ENCODE measurements around the gene NELL1. TPM values are rescaled to one million over a fixed set of nuclear protein-coding genes. Genes with fewer than 3 reads are reported as not detected.
"Not testable (repeated sequence)": the region's sequence is repeated elsewhere in the genome, so short reads cannot be mapped to it uniquely, and the experiment has no call there.

Gene NELL1
- total RNA-seq, 2 experiments from 2014 or later, result not detected

DNA sequence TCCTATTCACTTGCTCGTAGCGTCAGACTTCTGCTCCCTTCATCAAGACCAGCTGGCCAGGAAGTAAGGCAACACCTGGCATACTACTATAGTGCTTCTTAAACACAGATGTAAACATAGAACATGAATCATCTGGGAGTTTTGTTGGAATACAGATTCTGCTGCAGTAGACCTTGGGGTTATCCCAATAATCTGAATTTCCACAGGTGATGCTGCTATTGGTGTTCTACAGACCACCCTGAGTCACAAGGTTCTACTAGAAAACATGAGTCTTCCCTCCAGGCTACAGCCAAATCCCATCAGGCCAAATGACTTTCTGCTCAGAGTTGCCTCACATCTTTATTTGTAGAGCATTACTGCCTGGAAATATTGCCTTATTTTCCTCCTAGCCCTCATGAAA, 175.2 kb downstream of the NELL1 start:
- Mint-ChIP-seq H3K36me3 (ENCODE audit: low read depth) (no peaks in the 10 kb centered on the region), H3K4me3 (no peak overlapping the region), H3K27ac (no peak overlapping the region), H3K27me3 (no peaks in the 10 kb centered on the region), H3K4me1 (ENCODE audit: low read depth) (no peaks in the 10 kb centered on the region), H3K9me3 (no peaks in the 10 kb centered on the region)
- ATAC-seq (no peak), DNase-seq (no peak)
- TF ChIP-seq, protein P1, sequence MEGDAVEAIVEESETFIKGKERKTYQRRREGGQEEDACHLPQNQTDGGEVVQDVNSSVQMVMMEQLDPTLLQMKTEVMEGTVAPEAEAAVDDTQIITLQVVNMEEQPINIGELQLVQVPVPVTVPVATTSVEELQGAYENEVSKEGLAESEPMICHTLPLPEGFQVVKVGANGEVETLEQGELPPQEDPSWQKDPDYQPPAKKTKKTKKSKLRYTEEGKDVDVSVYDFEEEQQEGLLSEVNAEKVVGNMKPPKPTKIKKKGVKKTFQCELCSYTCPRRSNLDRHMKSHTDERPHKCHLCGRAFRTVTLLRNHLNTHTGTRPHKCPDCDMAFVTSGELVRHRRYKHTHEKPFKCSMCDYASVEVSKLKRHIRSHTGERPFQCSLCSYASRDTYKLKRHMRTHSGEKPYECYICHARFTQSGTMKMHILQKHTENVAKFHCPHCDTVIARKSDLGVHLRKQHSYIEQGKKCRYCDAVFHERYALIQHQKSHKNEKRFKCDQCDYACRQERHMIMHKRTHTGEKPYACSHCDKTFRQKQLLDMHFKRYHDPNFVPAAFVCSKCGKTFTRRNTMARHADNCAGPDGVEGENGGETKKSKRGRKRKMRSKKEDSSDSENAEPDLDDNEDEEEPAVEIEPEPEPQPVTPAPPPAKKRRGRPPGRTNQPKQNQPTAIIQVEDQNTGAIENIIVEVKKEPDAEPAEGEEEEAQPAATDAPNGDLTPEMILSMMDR (IDR thresholded peaks at IDR 0.05), result no peak
- ChIA-PET POLR2A (no interaction called here), CTCF (no interaction called here)
- intact Hi-C loops (cut with micrococcal nuclease), result no loop called here

GRCh38 chr11:20854215-20854955, 185.0 kb downstream of the NELL1 start:
- POLR2A ChIA-PET, result no interaction called here
- TF ChIP-seq, protein P1 (IDR thresholded peaks at IDR 0.05), result no peak
- Mint-ChIP-seq H3K27ac (no peak overlapping the region), H3K36me3 (ENCODE audit: low read depth) (no peaks in the 10 kb centered on the region), H3K4me1 (ENCODE audit: low read depth) (no peaks in the 10 kb centered on the region), H3K4me3 (no peak overlapping the region), H3K9me3 (peaks cover 2% of the 10 kb centered on the region), H3K27me3 (no peaks in the 10 kb centered on the region)
- CTCF ChIA-PET, result no interaction called here
- intact Hi-C loops (cut with micrococcal nuclease), result no loop called here
- ATAC-seq (no peak), DNase-seq (no peak)

- Mint-ChIP-seq H3K9me3 (no peaks in the 10 kb centered on the region), H3K36me3 (ENCODE audit: low read depth) (no peaks in the 10 kb centered on the region), H3K4me1 (ENCODE audit: low read depth) (no peaks in the 10 kb centered on the region), H3K27me3 (no peaks in the 10 kb centered on the region), H3K4me3 (no peak overlapping the region), H3K27ac (no peak overlapping the region)
- no peak for DNase-seq
- TF ChIP-seq, protein P1 (IDR thresholded peaks at IDR 0.05), result no peak
- intact Hi-C loops (cut with micrococcal nuclease), result no loop called here
- ChIA-PET POLR2A (no interaction called here), CTCF (no interaction called here)
- no peak for ATAC-seq
Observed at GRCh38 chr11:20861322-20861721, 191.9 kb downstream of the NELL1 start.

DNA sequence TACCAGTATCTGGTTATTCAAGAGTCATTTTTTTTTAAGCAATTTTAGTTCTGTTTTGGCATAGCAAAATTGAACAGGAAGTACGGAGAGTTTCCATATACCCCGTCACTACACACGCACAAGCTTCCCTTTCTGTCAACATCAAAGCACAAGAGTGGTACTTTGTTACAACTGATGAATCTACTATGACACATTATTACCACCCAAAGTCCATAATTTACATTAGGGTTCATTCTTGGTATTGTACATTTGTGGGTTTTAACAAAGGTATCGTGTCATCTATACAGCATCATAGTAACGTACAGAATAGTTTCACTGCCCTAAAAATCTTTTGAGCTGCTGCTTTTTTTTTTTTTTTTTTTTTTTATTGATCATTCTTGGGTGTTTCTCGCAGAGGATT, 192.9 kb downstream of the NELL1 start:
- H3K27ac Mint-ChIP-seq; CTCF ChIA-PET; H3K4me1 Mint-ChIP-seq (ENCODE audit: low read depth); ATAC-seq; H3K9me3 Mint-ChIP-seq; intact Hi-C loops (cut with micrococcal nuclease); DNase-seq; POLR2A ChIA-PET; H3K36me3 Mint-ChIP-seq (ENCODE audit: low read depth); H3K4me3 Mint-ChIP-seq; H3K27me3 Mint-ChIP-seq: not testable (repeated sequence)

GRCh38 chr11:20864628-20865027, 195.2 kb downstream of the NELL1 start:
- intact Hi-C loops (cut with micrococcal nuclease), result no loop called here
- ChIA-PET POLR2A (no interaction called here), CTCF (interaction anchor here (0.6 to 0.8 kb wide), 2 partner anchors 10 to 115 kb away, joined by 3 read pairs; no protein-coding TSS in a partner anchor)
- no peak overlapping the region for H3K4me3 Mint-ChIP-seq
- ATAC-seq, result no peak
- no peaks in the 10 kb centered on the region for H3K27me3 Mint-ChIP-seq
- H3K36me3 Mint-ChIP-seq (ENCODE audit: low read depth), result no peaks in the 10 kb centered on the region
- no peaks in the 10 kb centered on the region for H3K9me3 Mint-ChIP-seq
- TF ChIP-seq, protein P1 (IDR thresholded peaks at IDR 0.05), result no peak
- no peak overlapping the region for H3K27ac Mint-ChIP-seq
- DNase-seq, result no peak
- no peaks in the 10 kb centered on the region for H3K4me1 Mint-ChIP-seq (ENCODE audit: low read depth)
